Transverse colon (tissue), 3 donors: ENCODE results near the gene FANCC.

Source experiments
- CTCF ChIP-seq, 5 experiments: fragments of 200-600 bp in 3 of 5; fragments of 450-650 bp in 2 of 5; sonication (generic) in 3 of 5; IDR thresholded peaks; 1 replicate in 2 of 5; 2 replicates in 3 of 5; pipeline ENCODE4 v1.5.1; 2016 to 2017; ENCODE audit warnings: antibody characterized with exemption in 5 of 5, inconsistent platforms in 3 of 5, mild to moderate bottlenecking in 2 of 5, moderate library complexity in 1 of 5
- EP300 ChIP-seq: sonication (generic); formaldehyde crosslinking; IDR thresholded peaks from one replicate; pipeline ENCODE4 v1.6.1; 2017; ENCODE audit warnings: antibody characterized with exemption, low read depth
- POLR2A ChIP-seq: fragments of 450-650 bp; IDR thresholded peaks from one replicate; pipeline ENCODE4 v1.6.1; 2016; ENCODE audit warnings: antibody characterized with exemption, mild to moderate bottlenecking, moderate library complexity

DNA sequence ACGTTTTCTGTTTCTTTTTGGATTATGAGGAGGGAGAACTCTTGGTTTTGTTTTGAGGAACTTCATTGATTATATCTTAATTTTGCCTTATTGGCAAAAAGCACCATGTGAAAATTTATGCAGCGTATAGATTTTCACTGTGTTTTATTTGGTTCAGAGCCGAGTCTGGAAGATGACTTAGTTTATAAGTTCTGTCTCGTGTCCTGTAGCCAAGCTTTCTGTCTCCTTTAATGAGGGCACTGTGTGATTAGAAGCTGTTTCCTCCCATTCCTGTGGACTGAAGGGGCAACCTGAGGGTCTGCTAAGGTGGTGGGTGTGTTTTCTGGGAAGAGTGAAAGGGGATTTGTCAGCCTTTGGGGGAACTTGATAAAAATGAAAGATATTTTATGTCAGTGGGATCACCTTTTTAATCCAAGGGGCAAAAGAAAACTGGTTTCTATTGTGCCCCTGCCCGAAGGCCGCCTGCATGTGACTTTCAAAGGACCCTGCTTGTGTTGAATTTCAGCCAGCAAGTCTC lies 262.1 kb downstream of the FANCC start:
- no peak for TF ChIP-seq CTCF (IDR thresholded peaks at IDR 0.05)
- TF ChIP-seq POLR2A: no peak
- TF ChIP-seq EP300: no peak
